Activated B cell treated with CpG ODN at 0.5 μM for 24 hours (primary cell): ENCODE data around the gene P2RY8. TPM values are rescaled to one million over a fixed set of nuclear protein-coding genes. Genes with fewer than 3 reads are reported as not detected.
"Not testable (repeated sequence)": the region's sequence is repeated elsewhere in the genome, so short reads cannot be mapped to it uniquely, and the experiment has no call there.

Experiments
- ATAC-seq: fragments of 200-7000 bp; cut with Tn5 transposase; one replicate; pipeline ENCODE4 v1.10.0; 2021; ENCODE audit warnings: low read depth, mild to moderate bottlenecking, moderate library complexity
- CTCF ChIA-PET: fragments of 350-600 bp; sonication (Branson Sonifier 250); formaldehyde crosslinking; loops from one replicate; lab custom pipeline; 2021; ENCODE audit warnings: antibody characterized with exemption; lab: Charles Lee
- POLR2A ChIA-PET: fragments of 350-600 bp; sonication (Branson Sonifier 250); formaldehyde crosslinking; loops from one replicate; lab custom pipeline; 2021; ENCODE audit warnings: antibody characterized with exemption; lab: Charles Lee
- DNase-seq: peaks from one replicate; pipeline ENCODE4 v3.0.0; 2022
- H3K27ac Mint-ChIP-seq: one replicate; pipeline ENCODE4 v1.8.0; 2020; ENCODE audit warnings: mixed read lengths
- H3K27me3 Mint-ChIP-seq: one replicate; pipeline ENCODE4 v1.8.0; 2021; ENCODE audit warnings: mixed read lengths
- H3K36me3 Mint-ChIP-seq: one replicate; pipeline ENCODE4 v1.8.0; 2021; ENCODE audit warnings: low read depth, mixed read lengths
- H3K4me1 Mint-ChIP-seq: one replicate; pipeline ENCODE4 v1.8.0; 2021; ENCODE audit warnings: mixed read lengths
- H3K4me3 Mint-ChIP-seq: one replicate; pipeline ENCODE4 v1.8.0; 2020; ENCODE audit warnings: mild to moderate bottlenecking, mixed read lengths
- H3K9me3 Mint-ChIP-seq: one replicate; pipeline ENCODE4 v1.8.0; 2020; ENCODE audit warnings: mixed read lengths
- CTCF ChIP-seq: fragments of 200-600 bp; IDR thresholded peaks from one replicate; pipeline ENCODE4 v1.8.0; 2022; ENCODE audit warnings: antibody characterized with exemption, mild to moderate bottlenecking
- intact Hi-C: fragments of 100-400 bp; cut with micrococcal nuclease; formaldehyde crosslinking; loops from one replicate; pipeline ENCODE4 v1.15.1; 2024
- total RNA-seq: library from RNA; stranded (reverse); gene quantifications from 2 replicates; pipeline ENCODE4 v1.2.3, GENCODE V29; 2022

The P2RY8 gene
- total RNA-seq, 1 donor from 2014 or later, result 332 TPM

GRCh38 chrX:1561164-1561563 lies 24.2 kb upstream of the P2RY8 start:
- ChIA-PET CTCF (no interaction called here), POLR2A (no interaction called here)
- no peak for TF ChIP-seq CTCF
- peaks cover 44% of the 10 kb centered on the region for H3K4me1 Mint-ChIP-seq
- H3K9me3 Mint-ChIP-seq, result peaks cover 5% of the 10 kb centered on the region
- H3K27me3 Mint-ChIP-seq, result no peaks in the 10 kb centered on the region
- intact Hi-C loops, result no loop called here
- no peak for DNase-seq
- no peaks in the 10 kb centered on the region for H3K36me3 Mint-ChIP-seq
- ATAC-seq, result no peak
- H3K27ac Mint-ChIP-seq, result no peak overlapping the region
- no peak overlapping the region for H3K4me3 Mint-ChIP-seq

GRCh38 chrX:1558761-1559468 lies 21.9 kb upstream of the P2RY8 start:
- Mint-ChIP-seq H3K36me3 (peaks cover 5% of the 10 kb centered on the region), H3K27ac (no peak overlapping the region), H3K4me1 (peaks cover 40% of the 10 kb centered on the region), H3K27me3 (no peaks in the 10 kb centered on the region), H3K9me3 (peaks cover 12% of the 10 kb centered on the region), H3K4me3 (no peak overlapping the region)
- DNase-seq (no peak), ATAC-seq (no peak)
- ChIA-PET CTCF (no interaction called here), POLR2A (no interaction called here)
- no peak for TF ChIP-seq CTCF
- intact Hi-C loops, result no loop called here

GRCh38 chrX:1557442-1557841 lies 20.5 kb upstream of the P2RY8 start:
- H3K36me3 Mint-ChIP-seq, POLR2A ChIA-PET, intact Hi-C loops, ATAC-seq, H3K27ac Mint-ChIP-seq, H3K27me3 Mint-ChIP-seq, H3K4me3 Mint-ChIP-seq, CTCF ChIA-PET, DNase-seq: not testable (repeated sequence)
- Mint-ChIP-seq H3K4me1 (peaks cover 54% of the 10 kb centered on the region), H3K9me3 (peaks cover 14% of the 10 kb centered on the region)

GRCh38 chrX:1555370-1555769 lies 18.4 kb upstream of the P2RY8 start:
- Mint-ChIP-seq H3K9me3 (peaks cover 14% of the 10 kb centered on the region), H3K27me3 (no peaks in the 10 kb centered on the region), H3K4me1 (peaks cover 59% of the 10 kb centered on the region), H3K4me3 (peak overlapping the region; percentile 72), H3K27ac (peak overlapping the region; percentile 93), H3K36me3 (peaks cover 5% of the 10 kb centered on the region)
- ATAC-seq (no peak), DNase-seq (peak; percentile 10)
- intact Hi-C loops, result loop anchor here (1.0 kb wide), 2 partner anchors 8 to 18 kb away; partner anchors contain the start of gene P2RY8
- POLR2A ChIA-PET, result no interaction called here
- no peak for TF ChIP-seq CTCF
- CTCF ChIA-PET, result no interaction called here

- intact Hi-C loops, result loop anchor here (1.0 kb wide), 2 partner anchors 7 to 17 kb away; partner anchors contain the start of gene P2RY8
- Mint-ChIP-seq H3K27me3 (no peaks in the 10 kb centered on the region), H3K4me3 (peak overlapping the region; percentile 72), H3K9me3 (peaks cover 14% of the 10 kb centered on the region), H3K27ac (peak overlapping the region; percentile 93), H3K36me3 (peaks cover 5% of the 10 kb centered on the region), H3K4me1 (peaks cover 60% of the 10 kb centered on the region)
- DNase-seq (peak; percentile 38), ATAC-seq (peak; percentile 95)
- POLR2A ChIA-PET, result no interaction called here
- TF ChIP-seq CTCF, result no peak
- CTCF ChIA-PET, result no interaction called here
Measured at GRCh38 chrX:1554469-1555210, 17.7 kb upstream of the P2RY8 start.
